B cell (primary cell): ENCODE results near the gene TMEM9. TPM values are rescaled to one million over a fixed set of nuclear protein-coding genes. Genes with fewer than 3 reads are reported as not detected.

Experiments
- ATAC-seq: fragments of 200-7000 bp; cut with Tn5 transposase; one replicate; pipeline ENCODE4 v1.10.0; 2021; ENCODE audit warnings: low read depth, mild to moderate bottlenecking, moderate number of reproducible peaks, moderate library complexity
- CTCF ChIA-PET: fragments of 350-600 bp; sonication (Branson Sonifier 250); formaldehyde crosslinking; loops from one replicate; lab custom pipeline; 2021; ENCODE audit warnings: antibody characterized with exemption, inconsistent platforms; lab: Charles Lee
- POLR2A ChIA-PET: fragments of 350-600 bp; sonication (Branson Sonifier 250); formaldehyde crosslinking; loops from one replicate; lab custom pipeline; 2021; ENCODE audit warnings: antibody characterized with exemption; lab: Charles Lee
- DNase-seq: peaks from one replicate; pipeline ENCODE4 v3.0.0; 2013
- H2AFZ ChIP-seq: 2 replicates; pipeline ENCODE4 v1.6.1; 2012; ENCODE audit warnings: mild to moderate bottlenecking, low read depth, low read length; ENCODE audit not compliant: insufficient read depth, poor library complexity, severe bottlenecking
- H3K27ac ChIP-seq, 2 donors: 1 replicate in 1 of 2; 2 replicates in 1 of 2; pipeline ENCODE4 v1.5.1; 2012 to 2013; ENCODE audit warnings: low read length in 2 of 2, mild to moderate bottlenecking in 2 of 2, moderate library complexity in 1 of 2
- H3K27me3 ChIP-seq, 4 experiments: fragments of 200-600 bp in 1 of 4; sonication (generic) in 1 of 4; replicated peaks in 1 of 4; 1 replicate in 2 of 4; 2 replicates in 2 of 4; pipeline versions ENCODE4 v1.6.1 to v1.7.0; 2013 to 2016; ENCODE audit warnings: low read length in 3 of 4, mild to moderate bottlenecking in 2 of 4, mixed read lengths in 1 of 4, moderate library complexity in 1 of 4; ENCODE audit not compliant: insufficient read depth in 4 of 4, control insufficient read depth in 3 of 4; ENCODE audit errors: control extremely low read depth in 1 of 4
- H3K36me3 ChIP-seq, 2 experiments: replicated peaks in 1 of 2; 1 replicate in 1 of 2; 2 replicates in 1 of 2; pipeline versions ENCODE4 v1.6.1 to v1.7.1; 2013; ENCODE audit warnings: low read length in 1 of 2; ENCODE audit not compliant: insufficient read depth in 2 of 2, control insufficient read depth in 1 of 2; ENCODE audit errors: control extremely low read depth in 1 of 2, extremely low read depth in 1 of 2
- H3K4me1 ChIP-seq, 2 donors: fragments of 200-600 bp in 1 of 2; sonication (generic) in 1 of 2; 1 replicate in 1 of 2; 2 replicates in 1 of 2; pipeline versions ENCODE4 v1.5.1 to v1.6.1; 2013 to 2017; ENCODE audit warnings: low read length in 2 of 2; ENCODE audit not compliant: control insufficient read depth in 2 of 2, insufficient read depth in 2 of 2
- H3K4me2 ChIP-seq: replicated peaks from 2 replicates; pipeline ENCODE3; 2012; ENCODE audit warnings: mild to moderate bottlenecking, low read depth, low read length; ENCODE audit not compliant: poor library complexity, severe bottlenecking
- H3K4me3 ChIP-seq, 5 experiments: fragments of 200-600 bp in 1 of 5; sonication (generic) in 1 of 5; 1 replicate in 3 of 5; 2 replicates in 2 of 5; pipeline versions ENCODE4 v1.5.1 to v1.7.0; 2011 to 2016; ENCODE audit warnings: low read length in 4 of 5, mild to moderate bottlenecking in 4 of 5, low read depth in 2 of 5, control low read depth in 1 of 5, moderate library complexity in 1 of 5; ENCODE audit not compliant: insufficient read depth in 1 of 5; ENCODE audit errors: control extremely low read depth in 1 of 5, extremely low read depth in 1 of 5
- H3K79me2 ChIP-seq: fragments of 200-600 bp; sonication (generic); one replicate; pipeline ENCODE4 v1.6.0; 2016; ENCODE audit warnings: low read length; ENCODE audit not compliant: control insufficient read depth, insufficient read depth
- H3K9ac ChIP-seq: fragments of 200-600 bp; sonication (generic); 2 replicates; pipeline ENCODE4 v1.6.1; 2017; ENCODE audit warnings: mild to moderate bottlenecking, low read length, moderate library complexity
- H3K9me3 ChIP-seq, 3 donors: one replicate each; pipeline versions ENCODE4 v1.6.1 to v1.7.1; 2013; ENCODE audit warnings: low read length in 2 of 3; ENCODE audit not compliant: control insufficient read depth in 2 of 3, insufficient read depth in 1 of 3; ENCODE audit errors: control extremely low read depth in 1 of 3
- H4K20me1 ChIP-seq: 2 replicates; pipeline ENCODE4 v1.6.0; 2012; ENCODE audit warnings: mild to moderate bottlenecking, low read length; ENCODE audit not compliant: insufficient read depth, control insufficient read depth, poor library complexity, severe bottlenecking
- H3K27ac Mint-ChIP-seq: one replicate; pipeline ENCODE4 v1.8.0; 2021; ENCODE audit warnings: mixed read lengths
- H3K27me3 Mint-ChIP-seq: one replicate; pipeline ENCODE4 v1.8.0; 2021; ENCODE audit warnings: mixed read lengths
- H3K4me1 Mint-ChIP-seq: one replicate; pipeline ENCODE4 v1.8.0; 2021; ENCODE audit warnings: mixed read lengths
- H3K4me3 Mint-ChIP-seq: one replicate; pipeline ENCODE4 v1.8.0; 2021; ENCODE audit warnings: mixed read lengths
- H3K9me3 Mint-ChIP-seq: one replicate; pipeline ENCODE4 v1.8.0; 2022; ENCODE audit warnings: mixed read lengths; ENCODE audit not compliant: insufficient read depth
- EZH2 ChIP-seq: IDR thresholded peaks from 2 replicates; pipeline ENCODE4 v1.6.1; 2012; ENCODE audit warnings: borderline replicate concordance, low read depth, mild to moderate bottlenecking, moderate library complexity, low read length; ENCODE audit not compliant: insufficient read depth, poor library complexity, severe bottlenecking
- WGBS: methylation state at CpG from one replicate; pipeline ENCODE4 v1.1.5; 2013; ENCODE audit warnings: missing lambda C conversion rate; ENCODE audit not compliant: insufficient coverage; 5-methylcytosine and 5-hydroxymethylcytosine counted together
- intact Hi-C: fragments of 100-400 bp; cut with micrococcal nuclease; formaldehyde crosslinking; loops from one replicate; pipeline ENCODE4 v1.10.0; 2022
- polyA plus RNA-seq: library from polyadenylated mRNA; depleted of rRNA; stranded (reverse); fragments of >200 nt; gene quantifications from 2 replicates; pipeline ENCODE4 v1.2.3, GENCODE V29; 2012
- total RNA-seq, 2 donors: library from RNA; stranded (reverse); fragments of 120-200 nt in 1 of 2; gene quantifications; 1 replicate in 1 of 2; 2 replicates in 1 of 2; pipeline versions ENCODE4 v1.2.3 to v1.2.4, GENCODE V29; 2013 to 2022
- TF ChIP-seq, protein P1 (sequence below): fragments of 200-600 bp; IDR thresholded peaks from one replicate; pipeline ENCODE4 v1.8.0; 2022; ENCODE audit warnings: antibody characterized with exemption, mild to moderate bottlenecking

The TMEM9 gene
- total and polyA plus RNA-seq, 2 donors (not counting 1 experiment from before 2014, with no cell fraction given) = 23.6 to 29.2 TPM

DNA sequence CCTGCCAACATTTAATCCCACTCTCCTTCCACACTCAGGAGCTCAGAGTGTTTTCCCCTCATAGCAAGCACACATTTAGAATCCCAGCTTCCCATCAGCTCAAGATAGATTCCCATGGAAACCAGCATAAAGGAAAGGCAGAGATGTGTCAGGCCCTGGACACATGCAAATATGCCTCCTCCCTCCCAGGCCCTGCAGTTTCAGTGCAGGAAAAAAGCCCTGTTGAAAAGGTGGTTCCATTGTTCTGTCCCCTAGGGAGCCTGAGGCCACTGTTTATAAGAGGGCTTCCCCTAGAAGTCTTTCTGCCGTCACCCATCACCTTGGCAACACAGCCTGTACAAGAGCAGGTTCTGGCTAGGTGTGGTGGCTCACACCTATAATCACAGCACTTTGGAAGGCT lies 45.7 kb downstream of the TMEM9 start:
- ATAC-seq = peak; percentile 33
- peaks cover 18% of the 10 kb centered on the region for H3K27me3 Mint-ChIP-seq

DNA sequence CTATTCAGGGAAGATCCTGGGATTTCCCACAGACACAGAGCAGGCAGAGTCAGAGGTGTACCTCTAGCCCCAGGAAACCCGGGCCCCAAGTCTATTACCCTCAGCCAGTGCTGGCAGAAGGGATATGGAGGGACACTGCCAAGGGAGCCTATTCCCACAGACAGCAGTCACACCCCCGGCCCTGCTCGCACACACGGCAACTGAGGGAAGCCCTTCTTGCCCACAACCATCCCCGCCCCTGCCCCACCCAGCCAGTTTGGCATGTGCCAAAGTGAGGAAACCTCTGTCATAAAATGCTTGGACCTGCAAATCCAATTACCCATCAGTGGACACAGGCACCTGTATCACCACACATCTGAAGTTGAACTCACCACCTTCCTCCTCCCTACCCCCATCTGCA lies 48.6 kb downstream of the TMEM9 start:
- no peaks in the 10 kb centered on the region for H3K27me3 ChIP-seq
- TF ChIP-seq EZH2 = no peak
- TF ChIP-seq, protein P1, sequence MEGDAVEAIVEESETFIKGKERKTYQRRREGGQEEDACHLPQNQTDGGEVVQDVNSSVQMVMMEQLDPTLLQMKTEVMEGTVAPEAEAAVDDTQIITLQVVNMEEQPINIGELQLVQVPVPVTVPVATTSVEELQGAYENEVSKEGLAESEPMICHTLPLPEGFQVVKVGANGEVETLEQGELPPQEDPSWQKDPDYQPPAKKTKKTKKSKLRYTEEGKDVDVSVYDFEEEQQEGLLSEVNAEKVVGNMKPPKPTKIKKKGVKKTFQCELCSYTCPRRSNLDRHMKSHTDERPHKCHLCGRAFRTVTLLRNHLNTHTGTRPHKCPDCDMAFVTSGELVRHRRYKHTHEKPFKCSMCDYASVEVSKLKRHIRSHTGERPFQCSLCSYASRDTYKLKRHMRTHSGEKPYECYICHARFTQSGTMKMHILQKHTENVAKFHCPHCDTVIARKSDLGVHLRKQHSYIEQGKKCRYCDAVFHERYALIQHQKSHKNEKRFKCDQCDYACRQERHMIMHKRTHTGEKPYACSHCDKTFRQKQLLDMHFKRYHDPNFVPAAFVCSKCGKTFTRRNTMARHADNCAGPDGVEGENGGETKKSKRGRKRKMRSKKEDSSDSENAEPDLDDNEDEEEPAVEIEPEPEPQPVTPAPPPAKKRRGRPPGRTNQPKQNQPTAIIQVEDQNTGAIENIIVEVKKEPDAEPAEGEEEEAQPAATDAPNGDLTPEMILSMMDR = no peak
- no peaks in the 10 kb centered on the region for H3K4me1 Mint-ChIP-seq
- H3K9ac ChIP-seq = no peak overlapping the region
- ChIA-PET POLR2A (no interaction called here), CTCF (no interaction called here)
- H3K4me3 Mint-ChIP-seq = no peak overlapping the region
- no peaks in the 10 kb centered on the region for H3K9me3 Mint-ChIP-seq
- WGBS = 82% methylated on average over 5 of the region's 5 CpGs
- ATAC-seq (no peak), DNase-seq (no peak)
- no peak overlapping the region for H3K27ac Mint-ChIP-seq
- no peaks in the 10 kb centered on the region for H3K79me2 ChIP-seq
- no peaks in the 10 kb centered on the region for H3K4me1 ChIP-seq
- H4K20me1 ChIP-seq = no peaks in the 10 kb centered on the region
- H3K36me3 ChIP-seq = no peaks in the 10 kb centered on the region
- H3K4me3 ChIP-seq = no peak overlapping the region
- no peak overlapping the region for H3K27ac ChIP-seq
- intact Hi-C loops = no loop called here
- H3K9me3 ChIP-seq = no peaks in the 10 kb centered on the region
- no peak overlapping the region for H3K4me2 ChIP-seq
- no peak overlapping the region for H2AFZ ChIP-seq
- peaks cover 4% of the 10 kb centered on the region for H3K27me3 Mint-ChIP-seq

More for the DNA sequence above, 45.7 kb downstream of the TMEM9 start:
- Histone ChIP-seq H4K20me1 (no peaks in the 10 kb centered on the region), H3K9me3 (no peaks in the 10 kb centered on the region), H3K36me3 (no peaks in the 10 kb centered on the region), H3K4me3 (no peak overlapping the region), H3K4me1 (no peaks in the 10 kb centered on the region), H3K27me3 (peaks cover 0 to 6% (median 4%) of the 10 kb centered on the region in 4 experiments), H3K27ac (no peak overlapping the region), H3K79me2 (no peaks in the 10 kb centered on the region), H2AFZ (no peak overlapping the region), H3K4me2 (no peak overlapping the region), H3K9ac (no peak overlapping the region)
- no peak overlapping the region for H3K4me3 Mint-ChIP-seq
- no peak for DNase-seq
- CTCF ChIA-PET = no interaction called here
- POLR2A ChIA-PET = no interaction called here
- no peaks in the 10 kb centered on the region for H3K4me1 Mint-ChIP-seq
- H3K27ac Mint-ChIP-seq = no peak overlapping the region
- intact Hi-C loops = no loop called here
- TF ChIP-seq, protein P1 = no peak
- no peaks in the 10 kb centered on the region for H3K9me3 Mint-ChIP-seq
- WGBS = 0% methylated on average over 1 of the region's 1 CpG
